ENCODE measurements around the gene SPAG17. TPM values are rescaled to one million over a fixed set of nuclear protein-coding genes. Genes with fewer than 3 reads are reported as not detected.

SPAG17 gene
- total and polyA plus RNA-seq, 2 of the 4 experiments (the other 2 are of a cell fraction) = 0.10 TPM; not detected in 1

DNA sequence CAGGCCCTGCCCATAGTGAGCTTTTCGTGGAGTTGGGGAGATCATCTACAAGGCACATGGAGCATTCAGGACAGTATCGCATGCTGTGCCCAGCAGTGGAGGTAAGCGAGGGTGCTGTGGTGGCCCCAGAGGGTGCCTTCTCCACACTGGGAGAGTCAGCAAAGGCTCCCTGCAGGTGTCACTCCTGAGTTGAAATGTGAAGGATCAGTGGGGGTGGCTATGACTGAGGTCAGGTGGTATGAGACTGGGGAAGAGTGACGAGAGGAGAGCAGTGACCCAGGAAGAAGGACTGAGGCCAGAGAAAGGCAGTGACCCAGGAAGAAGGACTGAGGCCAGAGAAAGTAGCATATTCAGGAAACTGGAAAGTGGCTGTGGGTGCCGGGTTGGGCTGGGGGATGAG lies 53.0 kb downstream of the SPAG17 start:
- TF ChIP-seq SMC3 (IDR thresholded peaks at IDR 0.05; ENCODE audit: low read depth, low read length) = no peak
- no peak for TF ChIP-seq RCOR1 (IDR thresholded peaks at IDR 0.05; ENCODE audit: insufficient replicate concordance, low read length)
- no peak for TF ChIP-seq POLR2A (IDR thresholded peaks at IDR 0.05; ENCODE audit: low read depth, low read length)
- TF ChIP-seq RAD21 (IDR thresholded peaks at IDR 0.05; ENCODE audit: low read length) = no peak
- dilution Hi-C loops (cut with HindIII; ENCODE audit: low sequenced_read_pairs, unreplicated experiment) = no loop called here
- no peaks in the 10 kb centered on the region for H3K9me1 ChIP-seq (ENCODE audit: insufficient read depth, low read length)
- H3K79me1 ChIP-seq (ENCODE audit: low read depth in 1 of 2, low read length in 2 of 2) = no peaks in the 10 kb centered on the region
- H3K36me3 ChIP-seq (ENCODE audit: control insufficient read depth, insufficient read depth, low read length) = no peaks in the 10 kb centered on the region
- POLR2A ChIA-PET (ENCODE audit: unreplicated experiment) = no interaction called here
- H3K9me3 ChIP-seq (ENCODE audit: control insufficient read depth, insufficient read depth, low read length) = no peaks in the 10 kb centered on the region
- no peak overlapping the region for H3K4ac ChIP-seq (ENCODE audit: low read depth, low read length)
- no peak overlapping the region for H2BK5ac ChIP-seq (ENCODE audit: low read depth, low read length, poor library complexity, severe bottlenecking)
- intact Hi-C loops (cut with micrococcal nuclease) = no loop called here
- H3K23ac ChIP-seq (ENCODE audit: low read depth, low read length) = no peak overlapping the region
- no peak overlapping the region for H2AK5ac ChIP-seq (ENCODE audit: low read depth, low read length)
- in situ Hi-C loops (cut with MboI; ENCODE audit: low sequenced_read_pairs) = no loop called here
- H4K8ac ChIP-seq (ENCODE audit: low read depth in 2 of 2, low read length in 2 of 2) = no peak overlapping the region
- H2AK9ac ChIP-seq (replicated peaks; ENCODE audit: low read depth, low read length, poor library complexity) = no peak overlapping the region
- H2BK120ac ChIP-seq (ENCODE audit: low read depth, low read length) = no peak overlapping the region
- H3K4me3 ChIP-seq (ENCODE audit: insufficient read depth, low read depth, low read length) = no peak overlapping the region
- H3K27me3 ChIP-seq (ENCODE audit: control insufficient read depth, insufficient read depth, low read length) = no peaks in the 10 kb centered on the region; the same call in 1 of the 2 replicates
- 80% methylated on average over 1 of the region's 5 CpGs; no CpG with 5 or more reads in 1 of the 2 experiments for WGBS, 2 experiments (ENCODE audit: extremely low coverage in 2 of 2, insufficient read length in 1 of 2)
- no peak overlapping the region for H3K56ac ChIP-seq (ENCODE audit: extremely low read depth, insufficient read depth, low read length)
- no peak overlapping the region for H3K9ac ChIP-seq (ENCODE audit: low read depth, low read length)
- no peak overlapping the region for H2BK15ac ChIP-seq (ENCODE audit: low read depth, low read length)
- no peak overlapping the region for H2AFZ ChIP-seq (replicated peaks; ENCODE audit: low read length, poor library complexity)
- H4K20me1 ChIP-seq (ENCODE audit: insufficient read depth, low read length) = no peaks in the 10 kb centered on the region
- DNase-seq = no peak
- H3K4me2 ChIP-seq (ENCODE audit: low read depth, low read length) = no peak overlapping the region
- CTCF ChIA-PET = no interaction called here
- peaks cover 7% of the 10 kb centered on the region for H3K4me1 ChIP-seq (ENCODE audit: control insufficient read depth, insufficient read depth, low read length)
- no peak overlapping the region for H2BK20ac ChIP-seq (ENCODE audit: low read depth, low read length)
- no peak overlapping the region for H3K14ac ChIP-seq (replicated peaks; ENCODE audit: low read depth, low read length)
- H3K27ac ChIP-seq (ENCODE audit: insufficient read depth, low read length) = no peak overlapping the region
- H4K5ac ChIP-seq (ENCODE audit: low read depth, low read length) = no peak overlapping the region
- H4K91ac ChIP-seq (ENCODE audit: insufficient read depth, low read depth, low read length) = no peak overlapping the region
- ATAC-seq (ENCODE audit: low read depth) = no peak
- BruUV-seq (replicated peaks) = no TSS peak
- no peak overlapping the region for H3K18ac ChIP-seq (ENCODE audit: low read depth, low read length)

All from IMR-90 (cell line).